WTC11 (cell line): ENCODE results near the gene HS1BP3.

Source experiments
- CREB1 ChIP-seq: sonication (generic); formaldehyde crosslinking; IDR thresholded peaks from 2 replicates; pipeline ENCODE4 v1.8.0; 2023; ENCODE audit warnings: mild to moderate bottlenecking, missing genetic modification reagents
- CTCF ChIP-seq: fragments of 200-600 bp; IDR thresholded peaks from 2 replicates; pipeline ENCODE4 v1.8.0; 2022; ENCODE audit warnings: antibody characterized with exemption
- NR3C1 ChIP-seq: sonication (generic); formaldehyde crosslinking; conservative IDR thresholded peaks from 2 replicates; pipeline ENCODE4 v1.8.1; 2023; ENCODE audit warnings: low read depth, mild to moderate bottlenecking, missing genetic modification reagents
- SMAD3 ChIP-seq: sonication (generic); formaldehyde crosslinking; IDR thresholded peaks from 2 replicates; pipeline ENCODE4 v1.8.0; 2022; ENCODE audit warnings: missing genetic modification reagents, mild to moderate bottlenecking, borderline replicate concordance
- TCF7 ChIP-seq: sonication (generic); formaldehyde crosslinking; IDR thresholded peaks from 2 replicates; pipeline ENCODE4 v1.8.0; 2022; ENCODE audit warnings: mild to moderate bottlenecking, low read depth, missing genetic modification reagents, moderate library complexity
- USF1 ChIP-seq: sonication (generic); formaldehyde crosslinking; IDR thresholded peaks from 2 replicates; pipeline ENCODE4 v1.8.0; 2022; ENCODE audit warnings: mild to moderate bottlenecking, missing genetic modification reagents
- ZNF232 ChIP-seq: sonication (generic); formaldehyde crosslinking; IDR thresholded peaks from 2 replicates; pipeline ENCODE4 v1.8.0; 2022; ENCODE audit warnings: mild to moderate bottlenecking, missing genetic modification reagents

- TF ChIP-seq CTCF (no peak), NR3C1 (CRISPR knock-in tag) (no peak), SMAD3 (no peak), ZNF232 (no peak), CREB1 (CRISPR knock-in tag) (no peak), USF1 (no peak), TCF7 (CRISPR knock-in tag) (no peak)
Observed at GRCh38 chr2:20569464-20570223, 81.3 kb downstream of the HS1BP3 start.
